ENCODE measurements around the gene ATP5MG. TPM values are rescaled to one million over a fixed set of nuclear protein-coding genes. Genes with fewer than 3 reads are reported as not detected.
"Not testable (repeated sequence)": the region's sequence is repeated elsewhere in the genome, so short reads cannot be mapped to it uniquely, and the experiment has no call there.

Gene ATP5MG
- polyA plus RNA-seq, 1 donor (not counting 4 experiments of a cell fraction or from before 2014, with no cell fraction given): 463 TPM

DNA sequence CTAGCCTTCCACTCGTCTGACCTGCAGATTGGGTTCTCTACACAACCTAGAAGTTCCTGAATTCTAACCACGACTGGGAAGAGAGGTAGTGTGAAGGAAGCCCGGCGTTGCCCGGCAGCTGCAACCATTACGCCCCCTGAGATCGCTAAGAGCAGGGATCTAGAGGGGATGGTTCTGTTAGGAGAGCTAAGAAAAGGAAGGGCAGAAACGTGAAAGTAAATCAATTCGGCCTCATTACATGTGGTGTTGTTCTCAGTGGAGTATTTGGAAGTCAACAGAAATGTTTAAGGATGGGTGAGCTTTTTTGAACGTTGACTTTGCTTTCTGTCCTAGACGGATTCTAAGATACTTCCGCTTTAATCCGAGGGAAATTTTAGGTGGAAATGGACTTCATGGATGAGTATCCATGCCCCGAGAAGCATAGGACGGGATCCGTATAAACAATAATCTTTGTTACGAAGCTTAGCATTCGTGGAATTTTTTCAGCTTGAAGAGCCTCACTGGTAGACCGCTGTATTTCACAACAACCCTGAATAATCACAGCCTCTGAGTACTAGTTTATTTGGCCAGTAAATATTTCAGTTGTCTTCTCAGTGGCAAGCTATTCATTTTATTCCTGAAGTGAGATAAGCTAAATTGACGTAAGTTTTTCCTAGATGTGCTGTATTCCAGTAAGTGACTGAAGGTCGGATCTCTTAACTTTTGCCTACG is 629 bp downstream of the ATP5MG start:
- no peak for DNase-seq (ENCODE audit: low read depth, low spot score)

DNA sequence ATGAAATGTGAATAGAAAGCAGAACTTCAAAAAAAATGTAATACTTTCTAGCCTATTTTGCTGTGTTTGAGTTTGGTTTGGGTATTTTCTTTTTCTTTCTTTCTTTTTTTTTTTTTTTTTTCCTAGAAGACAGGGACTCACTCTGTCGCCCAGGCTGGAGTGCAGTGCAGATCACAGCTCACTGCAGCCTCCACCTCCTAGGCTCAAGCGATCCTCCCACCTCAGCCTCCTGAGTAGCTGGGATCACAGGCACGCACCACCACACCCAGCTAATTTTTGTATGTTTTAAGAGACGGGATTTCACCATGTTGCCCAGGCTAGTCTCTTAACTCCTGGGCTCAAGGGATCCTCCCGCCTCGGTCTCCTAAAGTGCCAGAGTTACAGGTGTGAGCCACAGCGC is 1.2 kb downstream of the ATP5MG start:
- Histone ChIP-seq H3K9ac (ENCODE audit: control insufficient read depth, extremely low read depth, insufficient read depth, low read length) (peak overlapping the region; percentile 91), H3K27ac (ENCODE audit: control insufficient read depth, insufficient read depth, low read length) (peak overlapping the region; percentile 95), H3K4me2 (ENCODE audit: control insufficient read depth, extremely low read depth, insufficient read depth, low read depth, low read length) (peak overlapping the region; percentile 86), H3K4me3 (ENCODE audit: control insufficient read depth in 2 of 3, extremely low read depth in 1 of 3, insufficient read depth in 2 of 3, low read depth in 1 of 3, low read length in 3 of 3) (peak overlapping the region; percentile 92 to 99 (median 92)), H3K36me3 (ENCODE audit: control insufficient read depth in 2 of 2, extremely low read depth in 1 of 2, insufficient read depth in 2 of 2, low read length in 2 of 2) (peaks cover 6 to 15% of the 10 kb centered on the region in 2 experiments), H3K79me2 (ENCODE audit: control insufficient read depth, insufficient read depth, low read length) (peaks cover 56% of the 10 kb centered on the region)
- H2AFZ ChIP-seq (ENCODE audit: control insufficient read depth, low read length); H3K27me3 ChIP-seq (ENCODE audit: control insufficient read depth, extremely low read depth, insufficient read depth, low read length); DNase-seq (ENCODE audit: low read depth, low spot score); FAIRE-seq; dilution Hi-C loops (cut with MboI; ENCODE audit: extremely low pct_ligation_motif_present, low sequenced_read_pairs); H4K20me1 ChIP-seq (ENCODE audit: control insufficient read depth, extremely low read depth, insufficient read depth, low read length); H3K4me1 ChIP-seq (ENCODE audit: control insufficient read depth, extremely low read depth, insufficient read depth, low read length); H3K9me3 ChIP-seq (ENCODE audit: control insufficient read depth, low read depth, low read length); H3K9me1 ChIP-seq (ENCODE audit: control insufficient read depth, extremely low read depth, insufficient read depth, low read length): not testable (repeated sequence)

More for the DNA sequence above, 629 bp downstream of the ATP5MG start:
- Histone ChIP-seq H3K27ac (ENCODE audit: control insufficient read depth, insufficient read depth, low read length) (peak overlapping the region; percentile 95), H3K9me3 (ENCODE audit: control insufficient read depth, low read depth, low read length) (no peaks in the 10 kb centered on the region), H3K9ac (ENCODE audit: control insufficient read depth, extremely low read depth, insufficient read depth, low read length) (peak overlapping the region; percentile 91), H2AFZ (ENCODE audit: control insufficient read depth, low read length) (peak overlapping the region; percentile 99), H3K27me3 (ENCODE audit: control insufficient read depth, extremely low read depth, insufficient read depth, low read length) (no peaks in the 10 kb centered on the region), H3K4me1 (ENCODE audit: control insufficient read depth, extremely low read depth, insufficient read depth, low read length) (peaks cover 8% of the 10 kb centered on the region), H4K20me1 (ENCODE audit: control insufficient read depth, extremely low read depth, insufficient read depth, low read length) (no peaks in the 10 kb centered on the region), H3K79me2 (ENCODE audit: control insufficient read depth, insufficient read depth, low read length) (peaks cover 55% of the 10 kb centered on the region), H3K4me2 (ENCODE audit: control insufficient read depth, extremely low read depth, insufficient read depth, low read depth, low read length) (peak overlapping the region; percentile 86), H3K9me1 (ENCODE audit: control insufficient read depth, extremely low read depth, insufficient read depth, low read length) (no peaks in the 10 kb centered on the region), H3K4me3 (ENCODE audit: control insufficient read depth in 2 of 3, extremely low read depth in 1 of 3, insufficient read depth in 2 of 3, low read depth in 1 of 3, low read length in 3 of 3) (peak overlapping the region; percentile 92 to 99 (median 92)), H3K36me3 (ENCODE audit: control insufficient read depth in 2 of 2, extremely low read depth in 1 of 2, insufficient read depth in 2 of 2, low read length in 2 of 2) (peaks cover 5 to 11% of the 10 kb centered on the region in 2 experiments)
- FAIRE-seq: no peak
- dilution Hi-C loops (cut with MboI; ENCODE audit: extremely low pct_ligation_motif_present, low sequenced_read_pairs): no loop called here
- no peak for TF ChIP-seq EZH2 (IDR thresholded peaks at IDR 0.05; ENCODE audit: low read length)
- TF ChIP-seq, protein P1, sequence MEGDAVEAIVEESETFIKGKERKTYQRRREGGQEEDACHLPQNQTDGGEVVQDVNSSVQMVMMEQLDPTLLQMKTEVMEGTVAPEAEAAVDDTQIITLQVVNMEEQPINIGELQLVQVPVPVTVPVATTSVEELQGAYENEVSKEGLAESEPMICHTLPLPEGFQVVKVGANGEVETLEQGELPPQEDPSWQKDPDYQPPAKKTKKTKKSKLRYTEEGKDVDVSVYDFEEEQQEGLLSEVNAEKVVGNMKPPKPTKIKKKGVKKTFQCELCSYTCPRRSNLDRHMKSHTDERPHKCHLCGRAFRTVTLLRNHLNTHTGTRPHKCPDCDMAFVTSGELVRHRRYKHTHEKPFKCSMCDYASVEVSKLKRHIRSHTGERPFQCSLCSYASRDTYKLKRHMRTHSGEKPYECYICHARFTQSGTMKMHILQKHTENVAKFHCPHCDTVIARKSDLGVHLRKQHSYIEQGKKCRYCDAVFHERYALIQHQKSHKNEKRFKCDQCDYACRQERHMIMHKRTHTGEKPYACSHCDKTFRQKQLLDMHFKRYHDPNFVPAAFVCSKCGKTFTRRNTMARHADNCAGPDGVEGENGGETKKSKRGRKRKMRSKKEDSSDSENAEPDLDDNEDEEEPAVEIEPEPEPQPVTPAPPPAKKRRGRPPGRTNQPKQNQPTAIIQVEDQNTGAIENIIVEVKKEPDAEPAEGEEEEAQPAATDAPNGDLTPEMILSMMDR (optimal IDR thresholded peaks at IDR 0.05 in 1 of 3, IDR thresholded peaks at IDR 0.05 in 1 of 3, conservative IDR thresholded peaks at IDR 0.05 in 1 of 3; ENCODE audit: extremely low read depth in 1 of 3, insufficient read depth in 2 of 3, low read length in 3 of 3): no peak
